ENCODE measurements around the gene SFXN5. TPM values are rescaled to one million over a fixed set of nuclear protein-coding genes. Genes with fewer than 3 reads are reported as not detected.

The SFXN5 gene
- polyA plus RNA-seq, 3 donors, result 5.9 to 28.6 (median 9.5) TPM

DNA sequence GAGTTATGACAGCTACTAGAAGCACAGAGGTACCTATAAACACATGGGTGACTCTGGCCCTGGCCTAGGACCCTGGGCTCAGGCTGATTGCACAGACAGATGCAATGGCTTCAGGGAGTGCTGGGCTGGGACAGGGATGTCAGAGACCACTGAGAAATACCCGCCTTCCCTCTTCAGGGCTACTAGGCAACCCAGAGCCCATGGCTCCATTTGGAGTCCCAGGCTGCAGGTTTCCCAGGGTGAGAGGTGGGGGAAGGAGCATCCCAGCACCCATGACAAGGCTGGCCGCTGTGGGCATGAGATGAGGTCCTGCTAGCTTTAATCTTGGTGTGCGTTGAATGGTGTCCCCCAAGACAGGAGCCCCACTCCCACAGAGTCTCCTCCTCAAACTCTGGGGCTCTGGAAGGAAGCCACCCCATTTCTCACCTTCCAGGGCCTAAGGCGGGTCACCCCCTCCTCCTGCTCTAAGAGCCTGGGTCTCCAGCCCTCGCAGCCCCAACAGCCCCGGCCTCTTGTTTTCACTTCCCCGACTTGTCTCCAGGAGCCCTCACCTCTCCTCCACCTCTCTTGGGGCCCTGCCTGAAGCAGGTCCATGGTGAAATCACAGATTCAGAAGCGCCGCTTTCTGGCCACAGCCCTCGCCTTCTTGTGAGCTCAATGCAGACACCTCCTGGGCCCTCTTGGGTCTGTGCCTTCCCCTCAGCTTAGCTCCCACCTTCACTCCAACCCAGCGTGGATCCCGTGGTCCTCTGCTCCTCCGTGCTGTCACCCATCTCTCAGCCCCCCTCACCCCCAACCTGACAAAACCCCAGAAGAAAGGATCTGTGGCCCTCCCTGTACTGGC lies 112.7 kb downstream of the SFXN5 start:
- peak overlapping the region in 1 of 7 donors; percentile 41 for H3K27ac Mint-ChIP-seq
- TF ChIP-seq, protein P1, sequence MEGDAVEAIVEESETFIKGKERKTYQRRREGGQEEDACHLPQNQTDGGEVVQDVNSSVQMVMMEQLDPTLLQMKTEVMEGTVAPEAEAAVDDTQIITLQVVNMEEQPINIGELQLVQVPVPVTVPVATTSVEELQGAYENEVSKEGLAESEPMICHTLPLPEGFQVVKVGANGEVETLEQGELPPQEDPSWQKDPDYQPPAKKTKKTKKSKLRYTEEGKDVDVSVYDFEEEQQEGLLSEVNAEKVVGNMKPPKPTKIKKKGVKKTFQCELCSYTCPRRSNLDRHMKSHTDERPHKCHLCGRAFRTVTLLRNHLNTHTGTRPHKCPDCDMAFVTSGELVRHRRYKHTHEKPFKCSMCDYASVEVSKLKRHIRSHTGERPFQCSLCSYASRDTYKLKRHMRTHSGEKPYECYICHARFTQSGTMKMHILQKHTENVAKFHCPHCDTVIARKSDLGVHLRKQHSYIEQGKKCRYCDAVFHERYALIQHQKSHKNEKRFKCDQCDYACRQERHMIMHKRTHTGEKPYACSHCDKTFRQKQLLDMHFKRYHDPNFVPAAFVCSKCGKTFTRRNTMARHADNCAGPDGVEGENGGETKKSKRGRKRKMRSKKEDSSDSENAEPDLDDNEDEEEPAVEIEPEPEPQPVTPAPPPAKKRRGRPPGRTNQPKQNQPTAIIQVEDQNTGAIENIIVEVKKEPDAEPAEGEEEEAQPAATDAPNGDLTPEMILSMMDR (IDR thresholded peaks at IDR 0.05), result no peak
- H3K36me3 ChIP-seq (replicated peaks in 1 of 2; ENCODE audit: control insufficient read depth in 1 of 2, insufficient read depth in 2 of 2, low read length in 2 of 2), result peaks cover 10 to 50% of the 10 kb centered on the region in 2 donors
- H2AFZ ChIP-seq (ENCODE audit: insufficient read depth, low read depth, low read length, poor library complexity, severe bottlenecking), result no peak overlapping the region
- H3K79me2 ChIP-seq (ENCODE audit: insufficient read depth, low read length), result peaks cover 8% of the 10 kb centered on the region
- H3K4me3 Mint-ChIP-seq, result no peak overlapping the region
- H3K4me1 ChIP-seq (ENCODE audit: control insufficient read depth in 1 of 2, insufficient read depth in 2 of 2, low read length in 2 of 2), result peaks cover 56 to 63% of the 10 kb centered on the region in 2 donors
- H3K4me2 ChIP-seq (replicated peaks; ENCODE audit: extremely low read depth, low read length, poor library complexity, severe bottlenecking), result no peak overlapping the region
- no peak overlapping the region for H3K9ac ChIP-seq (ENCODE audit: insufficient read depth, low read length, poor library complexity, severe bottlenecking)
- no peak for DNase-seq
- H3K27me3 Mint-ChIP-seq (ENCODE audit: low read depth in 3 of 3), result peaks cover 0 to 3% (median 0%) of the 10 kb centered on the region in 3 donors
- peaks cover 46 to 65% of the 10 kb centered on the region in 2 donors for H3K36me3 Mint-ChIP-seq
- H3K4me3 ChIP-seq (replicated peaks in 1 of 3; ENCODE audit: low read depth in 2 of 3, low read length in 3 of 3), result no peak overlapping the region
- 88% methylated on average over 10 of the region's 13 CpGs for WGBS (ENCODE audit: insufficient coverage)
- peaks cover 19% of the 10 kb centered on the region for H4K20me1 ChIP-seq (ENCODE audit: insufficient read depth, low read length)
- intact Hi-C loops (cut with micrococcal nuclease), result no loop called here
- no peak overlapping the region for H3K27ac ChIP-seq (ENCODE audit: low read depth in 1 of 2, low read length in 2 of 2)
- no peaks in the 10 kb centered on the region for H3K27me3 ChIP-seq (ENCODE audit: control insufficient read depth in 2 of 2, insufficient read depth in 2 of 2, low read length in 2 of 2)
- peaks cover 0 to 3% (median 0%) of the 10 kb centered on the region in 7 donors for H3K9me3 Mint-ChIP-seq
- peaks cover 71% of the 10 kb centered on the region for H3K4me1 Mint-ChIP-seq
- no peaks in the 10 kb centered on the region for H3K9me3 ChIP-seq (replicated peaks in 1 of 2; ENCODE audit: control insufficient read depth in 1 of 2, insufficient read depth in 1 of 2, low read length in 2 of 2)

GRCh38 chr2:72956936-72957335 lies 114.6 kb downstream of the SFXN5 start:
- DNase-seq, result peak; percentile 61 to 78 (median 65)
- peaks cover 8% of the 10 kb centered on the region for H3K79me2 ChIP-seq (ENCODE audit: insufficient read depth, low read length)
- H3K4me3 Mint-ChIP-seq, result peak overlapping the region in 1 of 2 donors; percentile 71

More at GRCh38 chr2:72956936-72957335, 114.6 kb downstream of the SFXN5 start:
- Histone ChIP-seq H3K27ac (ENCODE audit: low read depth in 1 of 2, low read length in 2 of 2) (no peak overlapping the region), H3K9ac (ENCODE audit: insufficient read depth, low read length, poor library complexity, severe bottlenecking) (no peak overlapping the region), H3K4me3 (replicated peaks in 1 of 3; ENCODE audit: low read depth in 2 of 3, low read length in 3 of 3) (no peak overlapping the region), H3K27me3 (ENCODE audit: control insufficient read depth in 2 of 2, insufficient read depth in 2 of 2, low read length in 2 of 2) (no peaks in the 10 kb centered on the region), H3K4me2 (replicated peaks; ENCODE audit: extremely low read depth, low read length, poor library complexity, severe bottlenecking) (peak overlapping the region; percentile 1), H3K9me3 (replicated peaks in 1 of 2; ENCODE audit: control insufficient read depth in 1 of 2, insufficient read depth in 1 of 2, low read length in 2 of 2) (no peaks in the 10 kb centered on the region), H4K20me1 (ENCODE audit: insufficient read depth, low read length) (peaks cover 19% of the 10 kb centered on the region), H2AFZ (ENCODE audit: insufficient read depth, low read depth, low read length, poor library complexity, severe bottlenecking) (no peak overlapping the region), H3K36me3 (replicated peaks in 1 of 2; ENCODE audit: control insufficient read depth in 1 of 2, insufficient read depth in 2 of 2, low read length in 2 of 2) (peaks cover 10 to 49% of the 10 kb centered on the region in 2 donors), H3K4me1 (ENCODE audit: control insufficient read depth in 1 of 2, insufficient read depth in 2 of 2, low read length in 2 of 2) (peaks cover 55 to 57% of the 10 kb centered on the region in 2 donors)
- TF ChIP-seq, protein P1 (IDR thresholded peaks at IDR 0.05), result no peak
- H3K27ac Mint-ChIP-seq, result peak overlapping the region; percentile 21 to 80 (median 69)
- WGBS (ENCODE audit: insufficient coverage), result 0% methylated on average over 1 of the region's 3 CpGs
- H3K9me3 Mint-ChIP-seq, result peaks cover 0 to 3% (median 0%) of the 10 kb centered on the region in 7 donors
- H3K27me3 Mint-ChIP-seq (ENCODE audit: low read depth in 3 of 3), result peaks cover 0 to 3% (median 0%) of the 10 kb centered on the region in 3 donors
- peaks cover 57 to 69% of the 10 kb centered on the region in 2 donors for H3K36me3 Mint-ChIP-seq
- H3K4me1 Mint-ChIP-seq, result peaks cover 64% of the 10 kb centered on the region
- intact Hi-C loops (cut with micrococcal nuclease), result no loop called here
